Measurements from ENCODE around the gene TNIP2.
A peak's percentile ranks its signal among the peaks of the same experiment; 100 is the strongest.

Gene TNIP2

DNA sequence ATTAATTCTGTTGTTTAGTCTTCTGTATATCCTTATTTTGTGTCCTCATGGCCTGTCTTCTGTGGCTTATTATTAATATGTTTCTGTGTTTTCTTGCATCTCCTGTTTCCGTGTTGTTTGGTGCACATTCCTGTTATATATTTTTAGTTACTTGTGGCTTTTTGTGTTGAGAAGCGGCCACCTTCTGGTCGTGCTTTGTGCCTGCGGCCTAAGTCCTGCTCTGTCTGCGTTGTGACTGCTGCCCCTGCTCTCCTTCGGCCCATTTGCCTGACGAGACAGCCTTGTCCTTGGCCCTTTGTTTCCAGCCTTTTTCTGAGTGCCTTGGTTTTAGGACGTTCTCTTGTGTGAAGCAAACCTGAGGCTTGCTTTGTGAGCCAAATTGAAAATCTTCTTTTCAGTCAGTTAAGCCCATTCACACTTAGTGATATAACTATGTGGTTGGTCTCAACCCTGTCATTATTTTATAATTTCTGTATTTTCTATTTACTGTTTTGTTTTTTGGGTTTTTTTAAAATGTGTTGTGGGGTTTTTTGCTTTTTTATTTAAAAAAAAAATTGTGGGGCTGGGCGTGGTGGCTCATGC, 43.8 kb downstream of the TNIP2 start:
- TF ChIP-seq, protein P1, sequence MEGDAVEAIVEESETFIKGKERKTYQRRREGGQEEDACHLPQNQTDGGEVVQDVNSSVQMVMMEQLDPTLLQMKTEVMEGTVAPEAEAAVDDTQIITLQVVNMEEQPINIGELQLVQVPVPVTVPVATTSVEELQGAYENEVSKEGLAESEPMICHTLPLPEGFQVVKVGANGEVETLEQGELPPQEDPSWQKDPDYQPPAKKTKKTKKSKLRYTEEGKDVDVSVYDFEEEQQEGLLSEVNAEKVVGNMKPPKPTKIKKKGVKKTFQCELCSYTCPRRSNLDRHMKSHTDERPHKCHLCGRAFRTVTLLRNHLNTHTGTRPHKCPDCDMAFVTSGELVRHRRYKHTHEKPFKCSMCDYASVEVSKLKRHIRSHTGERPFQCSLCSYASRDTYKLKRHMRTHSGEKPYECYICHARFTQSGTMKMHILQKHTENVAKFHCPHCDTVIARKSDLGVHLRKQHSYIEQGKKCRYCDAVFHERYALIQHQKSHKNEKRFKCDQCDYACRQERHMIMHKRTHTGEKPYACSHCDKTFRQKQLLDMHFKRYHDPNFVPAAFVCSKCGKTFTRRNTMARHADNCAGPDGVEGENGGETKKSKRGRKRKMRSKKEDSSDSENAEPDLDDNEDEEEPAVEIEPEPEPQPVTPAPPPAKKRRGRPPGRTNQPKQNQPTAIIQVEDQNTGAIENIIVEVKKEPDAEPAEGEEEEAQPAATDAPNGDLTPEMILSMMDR (IDR thresholded peaks at IDR 0.05; ENCODE audit: insufficient read depth, low read length, missing control alignments) = peak; percentile 37
- ChIA-PET POLR2A (no interaction called here), CTCF (no interaction called here)
- H3K4me3 ChIP-seq (ENCODE audit: low read depth, low read length) = no peak overlapping the region
- no peak for DNase-seq (ENCODE audit: low read depth, low spot score)

DNA sequence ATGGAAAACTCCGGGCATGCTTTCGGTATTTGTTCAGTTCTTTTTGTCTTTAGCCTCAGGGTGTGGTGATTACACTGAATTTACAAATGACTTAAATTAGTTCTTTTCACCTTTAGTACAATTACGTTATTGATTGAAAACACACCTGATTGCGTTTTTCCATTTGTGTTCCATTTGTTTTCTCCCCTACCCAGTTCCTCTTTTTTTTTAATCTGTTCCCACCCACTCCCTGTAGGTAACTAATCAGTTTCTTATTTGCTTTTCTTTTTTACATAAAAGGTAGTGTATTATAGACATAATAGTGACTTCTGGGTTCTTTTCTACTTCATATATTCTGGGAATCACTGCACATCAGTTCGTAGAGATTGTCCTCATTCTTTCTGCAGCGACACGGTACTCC, 53.4 kb downstream of the TNIP2 start:
- POLR2A ChIA-PET = no interaction called here
- CTCF ChIA-PET = no interaction called here
- no peak overlapping the region for H3K4me3 ChIP-seq (ENCODE audit: low read depth, low read length)
- DNase-seq (ENCODE audit: low read depth, low spot score) = no peak
- TF ChIP-seq, protein P1 (IDR thresholded peaks at IDR 0.05; ENCODE audit: insufficient read depth, low read length, missing control alignments) = no peak

DNA sequence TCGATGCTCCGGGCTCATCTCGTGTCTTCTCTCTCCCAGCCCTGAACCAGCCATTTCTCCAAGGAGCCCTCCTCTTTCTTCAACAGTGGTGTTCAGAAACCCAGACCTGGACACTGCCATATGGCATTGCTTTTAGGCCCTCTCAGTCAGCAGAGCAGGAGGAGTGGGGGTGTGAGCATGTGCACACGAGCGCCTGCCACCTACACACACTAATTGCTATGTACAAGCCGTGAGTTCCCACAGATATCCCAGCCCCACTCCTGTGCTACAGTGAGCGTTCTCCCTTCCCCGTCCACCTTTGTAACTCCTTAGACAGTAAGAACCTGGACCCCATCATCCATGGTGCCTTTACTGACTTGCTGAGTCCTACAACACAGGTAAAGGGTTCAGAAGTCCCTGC, 53.8 kb downstream of the TNIP2 start:
- ChIA-PET POLR2A (no interaction called here), CTCF (no interaction called here)
- TF ChIP-seq, protein P1 (IDR thresholded peaks at IDR 0.05; ENCODE audit: insufficient read depth, low read length, missing control alignments) = no peak
- DNase-seq (ENCODE audit: low read depth, low spot score) = no peak
- no peak overlapping the region for H3K4me3 ChIP-seq (ENCODE audit: low read depth, low read length)

DNA sequence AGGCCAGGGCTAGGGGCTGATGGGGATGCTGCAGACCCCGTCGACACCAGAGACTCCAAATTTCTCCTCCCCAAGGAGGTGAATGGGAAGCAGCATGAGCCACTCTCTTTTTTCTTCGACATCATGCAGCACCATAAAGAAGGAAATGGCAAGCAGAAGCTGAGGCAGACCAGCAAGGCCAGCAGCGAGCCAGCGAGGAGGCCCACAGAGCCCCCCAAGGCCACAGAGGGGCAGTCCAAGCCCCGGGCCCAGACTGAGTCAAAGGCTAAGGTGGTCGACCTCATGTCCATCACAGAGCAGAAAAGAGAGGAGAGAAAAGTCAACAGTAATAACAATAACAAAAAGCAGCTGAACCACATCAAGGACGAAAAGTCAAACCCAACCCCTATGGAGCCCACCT, 56.1 kb downstream of the TNIP2 start:
- H3K4me3 ChIP-seq (ENCODE audit: low read depth, low read length) = no peak overlapping the region
- ChIA-PET POLR2A (no interaction called here), CTCF (no interaction called here)
- TF ChIP-seq, protein P1 (IDR thresholded peaks at IDR 0.05; ENCODE audit: insufficient read depth, low read length, missing control alignments) = no peak
- DNase-seq (ENCODE audit: low read depth, low spot score) = no peak

DNA sequence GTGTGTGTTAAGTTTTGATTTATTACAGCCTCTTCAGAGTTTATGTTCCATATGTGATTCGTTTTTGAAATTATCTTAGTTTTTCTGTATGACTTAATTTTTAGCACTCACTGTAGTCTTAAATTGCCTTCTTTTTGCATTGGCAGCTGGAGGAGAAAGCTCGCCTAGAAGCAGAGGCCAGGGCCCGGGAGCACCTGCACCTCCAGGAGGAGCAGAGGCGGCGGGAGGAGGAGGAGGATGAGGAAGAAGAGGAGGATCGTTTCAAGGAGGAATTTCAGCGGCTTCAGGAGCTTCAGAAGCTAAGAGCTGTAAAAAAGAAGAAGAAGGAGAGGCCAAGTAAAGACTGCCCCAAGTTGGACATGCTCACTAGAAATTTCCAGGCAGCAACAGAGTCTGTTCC, 56.6 kb downstream of the TNIP2 start:
- POLR2A ChIA-PET = no interaction called here
- CTCF ChIA-PET = no interaction called here
- H3K4me3 ChIP-seq (ENCODE audit: low read depth, low read length) = no peak overlapping the region
- TF ChIP-seq, protein P1 (IDR thresholded peaks at IDR 0.05; ENCODE audit: insufficient read depth, low read length, missing control alignments) = no peak
- DNase-seq (ENCODE audit: low read depth, low spot score) = no peak

DNA sequence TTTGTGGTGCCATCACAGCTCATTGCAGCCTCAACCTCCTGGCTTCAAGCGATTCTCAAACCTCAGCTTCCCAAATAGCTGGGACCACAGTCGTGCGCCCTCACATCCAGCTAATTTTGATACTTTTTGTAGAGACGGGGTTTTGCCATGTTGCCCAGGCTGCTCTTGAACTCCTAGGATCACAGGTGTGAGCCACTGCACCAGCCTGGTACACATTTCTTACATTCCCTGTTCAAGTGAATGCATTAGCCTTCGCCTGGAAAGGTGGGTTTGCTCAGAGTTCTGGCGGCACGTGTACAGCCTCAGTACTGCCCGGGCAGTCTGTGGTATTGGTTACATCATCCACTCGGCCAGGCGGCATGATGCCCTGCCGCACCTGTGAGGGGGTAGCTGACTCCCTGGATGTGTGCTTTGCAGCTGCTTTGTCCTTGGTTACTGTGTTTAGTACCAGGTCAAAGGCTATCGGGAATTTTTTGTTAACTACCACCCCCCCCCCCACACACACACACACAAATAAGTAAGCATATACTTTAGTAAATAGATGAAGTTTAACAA, 57.1 kb downstream of the TNIP2 start:
- H3K4me3 ChIP-seq (ENCODE audit: low read depth, low read length) = no peak overlapping the region
- DNase-seq (ENCODE audit: low read depth, low spot score) = no peak
- TF ChIP-seq, protein P1 (IDR thresholded peaks at IDR 0.05; ENCODE audit: insufficient read depth, low read length, missing control alignments) = no peak
- CTCF ChIA-PET = no interaction called here
- POLR2A ChIA-PET = no interaction called here
